GM12878 (cell line): ENCODE results near the gene NEU1. TPM values are rescaled to one million over a fixed set of nuclear protein-coding genes. Genes with fewer than 3 reads are reported as not detected.

Experiments
- ASH2L ChIP-seq: fragments of 300-600, 200-600 bp; sonication (generic); IDR thresholded peaks from 2 replicates; pipeline ENCODE4 v1.6.1; 2017; ENCODE audit warnings: low read depth, mild to moderate bottlenecking, borderline replicate concordance
- BCL11A ChIP-seq: IDR thresholded peaks from 2 replicates; pipeline ENCODE4 v1.6.1; 2011; ENCODE audit warnings: low read depth, low read length
- ELK1 ChIP-seq: IDR thresholded peaks from 2 replicates; pipeline ENCODE4 v1.6.1; 2012; ENCODE audit warnings: low read depth, low read length, improper control_type of control experiment
- EP300 ChIP-seq, 2 experiments: fragments of 150-350 bp in 1 of 2; IDR thresholded peaks; 2 replicates each; pipeline ENCODE4 v1.6.1; 2011 to 2012; ENCODE audit warnings: low read depth in 2 of 2, low read length in 2 of 2, borderline replicate concordance in 1 of 2, improper control_type of control experiment in 1 of 2, inconsistent platforms in 1 of 2; ENCODE audit not compliant: control insufficient read depth in 1 of 2
- GATAD2B ChIP-seq: fragments of 450-650 bp; conservative IDR thresholded peaks from 2 replicates; pipeline ENCODE4 v1.6.1; 2017; ENCODE audit warnings: low read depth, mild to moderate bottlenecking, moderate library complexity
- HCFC1 ChIP-seq: fragments of 150-350 bp; IDR thresholded peaks from 2 replicates; pipeline ENCODE4 v1.6.1; 2014; ENCODE audit warnings: low read length
- JUNB ChIP-seq: IDR thresholded peaks from 2 replicates; pipeline ENCODE4 v1.6.1; 2016; ENCODE audit warnings: antibody characterized with exemption, mild to moderate bottlenecking
- MEF2A ChIP-seq: IDR thresholded peaks from 2 replicates; pipeline ENCODE4 v1.6.1; 2011; ENCODE audit warnings: low read depth, mild to moderate bottlenecking, low read length, moderate library complexity; ENCODE audit not compliant: insufficient read depth
- MTA2 ChIP-seq: fragments of 450-650 bp; IDR thresholded peaks from 2 replicates; pipeline ENCODE4 v1.6.1; 2016; ENCODE audit warnings: low read depth, mild to moderate bottlenecking, moderate library complexity
- NKRF ChIP-seq: fragments of 450-650 bp; conservative IDR thresholded peaks from 2 replicates; pipeline ENCODE4 v1.6.1; 2017; ENCODE audit warnings: mild to moderate bottlenecking, moderate library complexity
- PML ChIP-seq: IDR thresholded peaks from 2 replicates; pipeline ENCODE4 v1.6.1; 2012; ENCODE audit warnings: low read length, inconsistent platforms
- RELA ChIP-seq: fragments of 450-650 bp; IDR thresholded peaks from 2 replicates; pipeline ENCODE4 v1.8.0; 2014; ENCODE audit warnings: borderline replicate concordance; ENCODE audit not compliant: partially characterized antibody
- RELB ChIP-seq: fragments of 450-650 bp; IDR thresholded peaks from 2 replicates; pipeline ENCODE4 v1.6.1; 2017; ENCODE audit warnings: low read depth, mild to moderate bottlenecking, moderate library complexity
- SMAD1 ChIP-seq: fragments of 450-650 bp; IDR thresholded peaks from 2 replicates; pipeline ENCODE4 v1.6.1; 2018; ENCODE audit warnings: mild to moderate bottlenecking, low read depth; ENCODE audit not compliant: partially characterized antibody
- SMAD5 ChIP-seq: IDR thresholded peaks from 2 replicates; pipeline ENCODE4 v1.6.1; 2016; ENCODE audit warnings: antibody characterized with exemption, low read depth
- TAF1 ChIP-seq: IDR thresholded peaks from 2 replicates; pipeline ENCODE4 v1.6.1; 2011; ENCODE audit warnings: mild to moderate bottlenecking, low read depth, low read length, borderline replicate concordance
- TCF7 ChIP-seq: IDR thresholded peaks from 2 replicates; pipeline ENCODE4 v1.6.1; 2014; ENCODE audit warnings: antibody characterized with exemption, borderline replicate concordance
- USF2 ChIP-seq: IDR thresholded peaks from 2 replicates; pipeline ENCODE4 v1.6.1; 2011; ENCODE audit warnings: low read depth, low read length, improper control_type of control experiment, borderline replicate concordance
- ZNF687 ChIP-seq: fragments of 450-650 bp; IDR thresholded peaks from 2 replicates; pipeline ENCODE4 v1.6.1; 2017; ENCODE audit warnings: mild to moderate bottlenecking, moderate library complexity
- polyA plus RNA-seq, 11 experiments: library from polyadenylated mRNA; depleted of rRNA in 4 of 11; unstranded in 6 of 11; stranded (reverse) in 5 of 11; fragments of >200 nt; fragmentation: Nextera tagmentation in 4 of 11; fragmentation: Illumina TruSeq in 1 of 11; extraction: Ambion mirVana in 4 of 11; extraction: Trizol in 1 of 11; gene quantifications; 1 replicate in 1 of 11; 2 replicates in 10 of 11; pipeline versions ENCODE4 v1.2.1 to v1.2.3, GENCODE V29; 2011 to 2016; ENCODE audit warnings: inconsistent platforms in 2 of 11, missing spikeins in 2 of 11, low read depth in 1 of 11
- total RNA-seq, 4 experiments: library from RNA; depleted of rRNA in 3 of 4; stranded (reverse); fragments of >200 nt in 3 of 4; fragmentation: Illumina TruSeq in 1 of 4; extraction: Trizol in 1 of 4; gene quantifications; 2 replicates each; pipeline versions ENCODE4 v1.2.1 to v1.2.3, GENCODE V29; 2013 to 2021

NEU1 gene
- total and polyA plus RNA-seq, 10 of the 15 experiments (the other 5 are each of a cell fraction or from before 2014, with no cell fraction given), result 7.2 to 26.9 (median 21.6) TPM

- TF ChIP-seq NKRF, result peak; percentile 94
- no peak for TF ChIP-seq BCL11A
- no peak for TF ChIP-seq TCF7
- no peak for TF ChIP-seq ASH2L
- peak; percentile 79; the same call in 1 of the 2 replicates for TF ChIP-seq RELB
- TF ChIP-seq GATAD2B, result no peak
- no peak for TF ChIP-seq SMAD1
- peak; percentile 91; the same call in 1 of the 2 replicates for TF ChIP-seq SMAD5
- TF ChIP-seq ZNF687, result peak; percentile 74
- peak; percentile 95 for TF ChIP-seq USF2
- peak; percentile 56 for TF ChIP-seq RELA
- TF ChIP-seq ELK1, result no peak
- no peak; the same call in 1 of the 2 replicates for TF ChIP-seq JUNB
- peak in 1 of 2 experiments; percentile 13; a peak in 1 of 4 replicates for TF ChIP-seq EP300 (IDR thresholded peaks at IDR 0.05; ENCODE audit: borderline replicate concordance in 1 of 2, control insufficient read depth in 1 of 2, low read depth in 2 of 2, low read length in 2 of 2)
- TF ChIP-seq PML, result peak; percentile 96
- peak; percentile 40 for TF ChIP-seq HCFC1
- TF ChIP-seq MEF2A, result no peak
- peak; percentile 30; the same call in 1 of the 2 replicates for TF ChIP-seq MTA2
- peak; percentile 95 for TF ChIP-seq TAF1
These were observed at the start of gene NEU1 (continued) for GRCh38 chr6:31862344-31863235.
